HepG2 (cell line): ENCODE data around the gene NFATC3. TPM values are rescaled to one million over a fixed set of nuclear protein-coding genes. Genes with fewer than 3 reads are reported as not detected.

Experiments used
- AGO2 ChIP-seq: fragments of 200-400 bp; formaldehyde crosslinking; optimal IDR thresholded peaks from 2 replicates; pipeline ENCODE3; 2017; ENCODE audit warnings: mild to moderate bottlenecking, low read depth, low read length, moderate library complexity
- CEBPG ChIP-seq: IDR thresholded peaks from 2 replicates; pipeline ENCODE4 v1.6.1; 2016
- CREB3 ChIP-seq: sonication (generic); formaldehyde crosslinking; IDR thresholded peaks from 2 replicates; pipeline ENCODE4 v1.5.0; 2020; ENCODE audit warnings: missing genetic modification reagents
- DPF2 ChIP-seq: sonication (generic); formaldehyde crosslinking; IDR thresholded peaks from 2 replicates; pipeline ENCODE4 v1.4.0; 2020; ENCODE audit warnings: mild to moderate bottlenecking, low read depth, missing genetic modification reagents, borderline replicate concordance
- FOXC1 ChIP-seq: sonication (generic); formaldehyde crosslinking; IDR thresholded peaks from 2 replicates; pipeline ENCODE4 v1.8.0; 2022; ENCODE audit warnings: mild to moderate bottlenecking, missing genetic modification reagents, borderline replicate concordance
- GATA4 ChIP-seq: sonication (generic); IDR thresholded peaks from 2 replicates; pipeline ENCODE4 v1.6.1; 2016; ENCODE audit warnings: antibody characterized with exemption, low read depth, borderline replicate concordance
- HNRNPLL ChIP-seq: fragments of 200-400 bp; formaldehyde crosslinking; IDR thresholded peaks from 2 replicates; pipeline ENCODE4 v1.6.1; 2017; ENCODE audit warnings: mild to moderate bottlenecking, low read depth, low read length; ENCODE audit not compliant: poor library complexity, severe bottlenecking
- JUN ChIP-seq: sonication (generic); formaldehyde crosslinking; IDR thresholded peaks from 2 replicates; pipeline ENCODE4 v1.4.0; 2020; ENCODE audit warnings: mild to moderate bottlenecking, missing genetic modification reagents
- MIER2 ChIP-seq: IDR thresholded peaks from 2 replicates; pipeline ENCODE4 v1.6.1; 2016; ENCODE audit warnings: missing biosample characterization, missing genetic modification reagents
- MIER3 ChIP-seq: IDR thresholded peaks from 2 replicates; pipeline ENCODE4 v1.6.1; 2016; ENCODE audit warnings: missing compliant biosample characterization, borderline replicate concordance
- PHB2 ChIP-seq: fragments of 450-650 bp; IDR thresholded peaks from 2 replicates; pipeline ENCODE4 v1.6.1; 2018; ENCODE audit not compliant: partially characterized antibody
- TBX2 ChIP-seq: sonication (generic); formaldehyde crosslinking; IDR thresholded peaks from 2 replicates; pipeline ENCODE4 v1.5.0; 2020; ENCODE audit warnings: missing genetic modification reagents, mild to moderate bottlenecking, borderline replicate concordance
- ZBTB3 ChIP-seq: sonication (generic); formaldehyde crosslinking; IDR thresholded peaks from 2 replicates; pipeline ENCODE4 v1.4.0; 2020; ENCODE audit warnings: low read depth, mild to moderate bottlenecking, moderate library complexity, missing genetic modification reagents, borderline replicate concordance
- ZKSCAN5 ChIP-seq: sonication (generic); formaldehyde crosslinking; IDR thresholded peaks from 2 replicates; pipeline ENCODE4 v1.5.1; 2020; ENCODE audit warnings: mild to moderate bottlenecking, missing genetic modification reagents
- ZMAT3 ChIP-seq: sonication (generic); formaldehyde crosslinking; conservative IDR thresholded peaks from 2 replicates; pipeline ENCODE4 v1.7.0; 2021; ENCODE audit warnings: missing genetic modification reagents
- ZNF343 ChIP-seq: sonication (generic); formaldehyde crosslinking; IDR thresholded peaks from 2 replicates; pipeline ENCODE4 v1.4.0; 2020; ENCODE audit warnings: mild to moderate bottlenecking, missing genetic modification reagents
- ZNF484 ChIP-seq: sonication (generic); formaldehyde crosslinking; IDR thresholded peaks from 2 replicates; pipeline ENCODE4 v1.5.1; 2020; ENCODE audit warnings: mild to moderate bottlenecking, low read depth, missing genetic modification reagents, borderline replicate concordance
- ZNF7 ChIP-seq: IDR thresholded peaks from 2 replicates; pipeline ENCODE4 v1.6.1; 2016; ENCODE audit warnings: missing biosample characterization, missing genetic modification reagents
- ZNF703 ChIP-seq: sonication (generic); formaldehyde crosslinking; IDR thresholded peaks from 2 replicates; pipeline ENCODE4 v1.5.1; 2020; ENCODE audit warnings: missing genetic modification reagents, mild to moderate bottlenecking, moderate library complexity, borderline replicate concordance
- ZNF768 ChIP-seq: sonication (generic); formaldehyde crosslinking; IDR thresholded peaks from 2 replicates; pipeline ENCODE4 v1.4.0; 2020; ENCODE audit warnings: missing genetic modification reagents
- ZNF841 ChIP-seq: sonication (generic); formaldehyde crosslinking; IDR thresholded peaks from 2 replicates; pipeline ENCODE4 v1.8.1; 2023; ENCODE audit warnings: missing genetic modification reagents, borderline replicate concordance
- polyA plus RNA-seq, 8 experiments: library from polyadenylated mRNA; depleted of rRNA in 3 of 8; stranded (reverse) in 7 of 8; unstranded in 1 of 8; fragments of >200 nt; fragmentation: Illumina TruSeq in 4 of 8; extraction: Trizol in 4 of 8; gene quantifications; 2 replicates each; pipeline versions ENCODE4 v1.2.1 to v1.2.3, GENCODE V29; 2011 to 2016; ENCODE audit warnings: low read depth in 4 of 8, missing spikeins in 1 of 8, mixed read lengths in 1 of 8; ENCODE audit not compliant: insufficient read depth in 1 of 8
- total RNA-seq, 5 experiments: library from RNA; depleted of rRNA; stranded (reverse); fragments of >200 nt; fragmentation: Illumina TruSeq; extraction: Trizol; gene quantifications; 2 replicates each; pipeline ENCODE4 v1.2.3, GENCODE V29; 2016; ENCODE audit warnings: low read depth in 1 of 5
- TF ChIP-seq, protein P1 (sequence below): sonication (generic); formaldehyde crosslinking; IDR thresholded peaks from 2 replicates; pipeline ENCODE4 v1.4.0; 2020; ENCODE audit warnings: missing genetic modification reagents
- TF ChIP-seq, protein P2 (sequence below): sonication (generic); formaldehyde crosslinking; IDR thresholded peaks from 2 replicates; pipeline ENCODE4 v1.4.0; 2020; ENCODE audit warnings: mild to moderate bottlenecking, missing genetic modification reagents
- TF ChIP-seq, protein P3 (sequence below): sonication (generic); formaldehyde crosslinking; IDR thresholded peaks from 2 replicates; pipeline ENCODE4 v1.5.0; 2020; ENCODE audit warnings: missing genetic modification reagents

Gene NFATC3
- total and polyA plus RNA-seq, 2 of the 13 experiments (the other 11 are each of a cell fraction or from before 2014, with no cell fraction given), result 52.6 to 62.7 TPM

DNA sequence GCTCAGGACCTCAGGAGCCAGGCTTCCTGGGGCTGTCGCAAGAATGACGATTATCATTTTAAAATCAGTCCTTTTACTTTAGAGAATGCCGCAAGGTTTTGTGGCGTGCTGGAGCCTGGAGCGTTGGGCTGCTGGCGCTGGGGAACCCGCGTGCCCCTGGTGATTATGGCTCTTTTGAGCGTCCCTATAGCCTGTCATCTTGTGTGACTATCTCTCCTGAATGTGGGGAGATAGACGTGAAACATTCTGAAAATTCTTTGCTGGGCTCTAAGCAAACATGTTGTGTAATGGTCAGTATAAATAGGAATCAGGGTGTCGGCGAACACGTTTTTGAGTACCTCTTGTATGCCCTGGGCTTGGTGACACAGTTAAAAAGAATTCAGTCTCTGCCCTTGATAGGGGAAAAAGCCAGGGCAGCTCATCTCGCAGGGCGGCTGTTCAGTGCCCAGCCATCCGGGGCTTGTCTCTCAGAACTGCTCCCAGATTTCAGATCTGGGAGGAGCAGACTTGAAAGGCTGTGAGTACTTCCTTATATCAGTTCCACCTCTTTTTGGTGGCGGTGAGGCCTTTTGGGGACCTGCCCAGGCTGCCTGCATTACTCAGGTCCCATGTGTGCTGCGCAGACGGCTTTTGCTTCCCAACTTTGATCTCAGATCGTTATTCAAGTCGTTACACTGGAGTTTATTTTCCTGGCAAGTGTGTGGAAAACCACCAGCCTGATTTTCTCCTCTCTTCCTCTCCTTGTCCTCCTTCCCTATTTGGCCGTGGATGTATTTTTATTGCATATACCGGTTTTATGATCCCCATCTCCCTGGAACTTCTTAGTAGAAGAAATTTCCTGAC lies 180.1 kb downstream of the NFATC3 start (continued):
- TF ChIP-seq, protein P1, sequence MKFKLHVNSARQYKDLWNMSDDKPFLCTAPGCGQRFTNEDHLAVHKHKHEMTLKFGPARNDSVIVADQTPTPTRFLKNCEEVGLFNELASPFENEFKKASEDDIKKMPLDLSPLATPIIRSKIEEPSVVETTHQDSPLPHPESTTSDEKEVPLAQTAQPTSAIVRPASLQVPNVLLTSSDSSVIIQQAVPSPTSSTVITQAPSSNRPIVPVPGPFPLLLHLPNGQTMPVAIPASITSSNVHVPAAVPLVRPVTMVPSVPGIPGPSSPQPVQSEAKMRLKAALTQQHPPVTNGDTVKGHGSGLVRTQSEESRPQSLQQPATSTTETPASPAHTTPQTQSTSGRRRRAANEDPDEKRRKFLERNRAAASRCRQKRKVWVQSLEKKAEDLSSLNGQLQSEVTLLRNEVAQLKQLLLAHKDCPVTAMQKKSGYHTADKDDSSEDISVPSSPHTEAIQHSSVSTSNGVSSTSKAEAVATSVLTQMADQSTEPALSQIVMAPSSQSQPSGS (CRISPR knock-in tag), result peak; percentile 91
- peak; percentile 28; the same call in 1 of the 2 replicates for TF ChIP-seq ZMAT3 (CRISPR knock-in tag)
- peak; percentile 71; the same call in 1 of the 2 replicates for TF ChIP-seq DPF2 (CRISPR knock-in tag)
- TF ChIP-seq ZNF343 (CRISPR knock-in tag), result no peak
- TF ChIP-seq ZKSCAN5 (CRISPR knock-in tag), result no peak
- TF ChIP-seq ZNF484 (CRISPR knock-in tag), result 0 out of 2 replicates have a peak, but pooled peaks have one; percentile 9
- TF ChIP-seq MIER2 (CRISPR knock-in tag), result no peak; the same call in 1 of the 2 replicates
- peak; percentile 14 for TF ChIP-seq AGO2
- no peak for TF ChIP-seq ZNF768
- TF ChIP-seq ZNF7, result peak; percentile 40; the same call in 1 of the 2 replicates
- no peak for TF ChIP-seq ZNF841 (CRISPR knock-in tag)
- TF ChIP-seq TBX2 (CRISPR knock-in tag), result peak; percentile 98
- TF ChIP-seq FOXC1 (CRISPR knock-in tag), result no peak; the same call in 1 of the 2 replicates
- no peak for TF ChIP-seq CREB3
- TF ChIP-seq ZNF703 (CRISPR knock-in tag), result peak; percentile 12; the same call in 1 of the 2 replicates
- TF ChIP-seq GATA4, result peak; percentile 56; the same call in 1 of the 2 replicates
- peak; percentile 94 for TF ChIP-seq CEBPG (CRISPR knock-in tag)
- peak; percentile 93 for TF ChIP-seq JUN (CRISPR knock-in tag)
- TF ChIP-seq, protein P2, sequence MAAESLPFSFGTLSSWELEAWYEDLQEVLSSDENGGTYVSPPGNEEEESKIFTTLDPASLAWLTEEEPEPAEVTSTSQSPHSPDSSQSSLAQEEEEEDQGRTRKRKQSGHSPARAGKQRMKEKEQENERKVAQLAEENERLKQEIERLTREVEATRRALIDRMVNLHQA (CRISPR knock-in tag), result no peak
- no peak for TF ChIP-seq ZBTB3 (CRISPR knock-in tag)
- TF ChIP-seq MIER3 (CRISPR knock-in tag), result 0 out of 2 replicates have a peak, but pooled peaks have one; percentile 67
- peak; percentile 23 for TF ChIP-seq HNRNPLL
- TF ChIP-seq PHB2, result no peak
- TF ChIP-seq, protein P3, sequence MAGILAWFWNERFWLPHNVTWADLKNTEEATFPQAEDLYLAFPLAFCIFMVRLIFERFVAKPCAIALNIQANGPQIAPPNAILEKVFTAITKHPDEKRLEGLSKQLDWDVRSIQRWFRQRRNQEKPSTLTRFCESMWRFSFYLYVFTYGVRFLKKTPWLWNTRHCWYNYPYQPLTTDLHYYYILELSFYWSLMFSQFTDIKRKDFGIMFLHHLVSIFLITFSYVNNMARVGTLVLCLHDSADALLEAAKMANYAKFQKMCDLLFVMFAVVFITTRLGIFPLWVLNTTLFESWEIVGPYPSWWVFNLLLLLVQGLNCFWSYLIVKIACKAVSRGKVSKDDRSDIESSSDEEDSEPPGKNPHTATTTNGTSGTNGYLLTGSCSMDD (CRISPR knock-in tag), result no peak
